NT2/D1 (cell line): ENCODE data around the gene LILRA1.
"Not testable (repeated sequence)": the region's sequence is repeated elsewhere in the genome, so short reads cannot be mapped to it uniquely, and the experiment has no call there.

Experiments
- DNase-seq: peaks from one replicate; pipeline ENCODE4 v3.0.0-alpha.2; 2011; ENCODE audit warnings: low read depth, low spot score
- H3K27me3 ChIP-seq: 2 replicates; pipeline ENCODE4 v1.6.0; 2011; ENCODE audit warnings: mild to moderate bottlenecking; ENCODE audit not compliant: insufficient read length, insufficient read depth
- H3K36me3 ChIP-seq: 2 replicates; pipeline ENCODE4 v1.6.1; 2011; ENCODE audit warnings: mild to moderate bottlenecking, low read length, mixed read lengths; ENCODE audit not compliant: insufficient read depth, insufficient read length
- H3K4me1 ChIP-seq: 2 replicates; pipeline ENCODE4 v1.5.1; 2011; ENCODE audit not compliant: insufficient read depth, insufficient read length
- H3K4me3 ChIP-seq: 2 replicates; pipeline ENCODE4 v1.5.1; 2011; ENCODE audit warnings: low read depth; ENCODE audit not compliant: insufficient read length
- H3K9ac ChIP-seq: 2 replicates; pipeline ENCODE4 v1.6.0; 2011; ENCODE audit warnings: low read depth; ENCODE audit not compliant: insufficient read length
- H3K9me3 ChIP-seq: 2 replicates; pipeline ENCODE4 v1.5.1; 2011; ENCODE audit warnings: mild to moderate bottlenecking, low read length; ENCODE audit not compliant: insufficient read depth
- SUZ12 ChIP-seq: IDR thresholded peaks from 2 replicates; pipeline ENCODE4 v1.6.1; 2011; ENCODE audit not compliant: insufficient read length, insufficient read depth; ENCODE audit errors: extremely low read depth
- YY1 ChIP-seq: IDR thresholded peaks from 2 replicates; pipeline ENCODE4 v1.6.1; 2011; ENCODE audit not compliant: insufficient read length, insufficient read depth
- ZNF274 ChIP-seq: IDR thresholded peaks from 2 replicates; pipeline ENCODE4 v1.6.1; 2011; ENCODE audit warnings: mild to moderate bottlenecking, low read depth, low read length

Gene LILRA1

GRCh38 chr19:54572696-54573311, 20.6 kb upstream of the LILRA1 start:
- no peak for DNase-seq
- Histone ChIP-seq H3K4me3 (no peak overlapping the region), H3K27me3 (no peaks in the 10 kb centered on the region), H3K4me1 (peaks cover 10% of the 10 kb centered on the region), H3K9me3 (no peaks in the 10 kb centered on the region), H3K36me3 (no peaks in the 10 kb centered on the region), H3K9ac (no peak overlapping the region)
- TF ChIP-seq SUZ12 (no peak), ZNF274 (no peak), YY1 (no peak)

DNA sequence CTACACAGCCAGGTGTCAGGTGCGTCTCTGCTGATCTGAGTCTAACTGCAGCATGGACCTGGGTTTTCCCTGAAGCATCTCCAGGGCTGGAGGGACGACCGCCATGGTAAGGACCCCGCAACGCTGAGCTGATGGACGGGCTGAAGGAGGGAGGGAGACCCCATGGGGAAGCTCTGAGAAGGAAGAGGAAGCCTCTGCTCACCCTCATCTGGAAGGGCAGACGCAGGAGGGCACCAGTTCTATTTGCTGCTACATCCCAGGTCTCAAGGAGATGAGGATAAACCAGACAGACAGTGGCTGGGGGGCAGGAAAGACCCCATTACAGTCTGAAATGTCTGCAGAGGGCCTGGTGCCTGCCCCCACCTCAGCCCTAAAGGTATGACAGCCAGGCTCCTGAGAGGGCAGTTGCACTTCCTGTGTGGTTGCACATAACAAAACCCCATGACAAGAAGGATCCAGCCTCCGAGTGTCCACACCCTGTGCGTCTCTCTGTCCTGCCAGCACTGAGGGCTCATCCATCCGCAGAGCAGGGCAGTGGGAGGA, 20.0 kb upstream of the LILRA1 start, which contains the start of gene LILRA2:
LILRA2 (plus strand) TSS at position 461 of the 543 bp plus-strand sequence. CDS start 89 bp downstream, outside the sequence.
- Histone ChIP-seq H3K9me3 (no peaks in the 10 kb centered on the region), H3K4me1 (peaks cover 10% of the 10 kb centered on the region), H3K27me3 (no peaks in the 10 kb centered on the region), H3K4me3 (no peak within 1 kb of the TSS), H3K9ac (no peak within 1 kb of the TSS), H3K36me3 (no peaks in the 10 kb centered on the region)
- DNase-seq: no peak
- no peak for TF ChIP-seq SUZ12
- TF ChIP-seq ZNF274: no peak
- TF ChIP-seq YY1: no peak

DNA sequence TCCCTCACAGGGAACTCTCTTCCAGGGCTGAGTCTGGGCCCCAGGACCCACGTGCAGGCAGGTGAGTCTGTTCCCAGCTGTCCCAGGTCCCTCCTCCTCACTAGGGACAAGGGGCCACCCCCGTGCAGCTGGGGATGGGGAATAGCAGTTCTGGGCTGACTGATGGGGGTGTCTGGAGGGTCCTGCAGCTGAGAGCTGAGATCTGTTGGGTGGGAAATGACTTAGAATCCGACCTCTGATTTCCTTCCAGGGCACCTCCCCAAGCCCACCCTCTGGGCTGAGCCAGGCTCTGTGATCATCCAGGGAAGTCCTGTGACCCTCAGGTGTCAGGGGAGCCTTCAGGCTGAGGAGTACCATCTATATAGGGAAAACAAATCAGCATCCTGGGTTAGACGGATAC, 19.4 kb upstream of the LILRA1 start:
- H3K27me3 ChIP-seq: no peaks in the 10 kb centered on the region
- DNase-seq: no peak
- no peaks in the 10 kb centered on the region for H3K36me3 ChIP-seq
- H3K9me3 ChIP-seq: no peaks in the 10 kb centered on the region
- no peak overlapping the region for H3K9ac ChIP-seq
- peaks cover 10% of the 10 kb centered on the region for H3K4me1 ChIP-seq
- TF ChIP-seq YY1: no peak
- H3K4me3 ChIP-seq: no peak overlapping the region

GRCh38 chr19:54574527-54575056, 18.8 kb upstream of the LILRA1 start:
- no peaks in the 10 kb centered on the region for H3K27me3 ChIP-seq
- peaks cover 10% of the 10 kb centered on the region for H3K4me1 ChIP-seq
- no peak for TF ChIP-seq SUZ12
- TF ChIP-seq ZNF274: no peak
- no peak for TF ChIP-seq YY1
- H3K36me3 ChIP-seq: no peaks in the 10 kb centered on the region
- H3K9ac ChIP-seq: no peak overlapping the region
- H3K4me3 ChIP-seq: no peak overlapping the region
- no peak for DNase-seq
- H3K9me3 ChIP-seq: no peaks in the 10 kb centered on the region

GRCh38 chr19:54575205-54575604, 18.2 kb upstream of the LILRA1 start:
- DNase-seq, H3K4me3 ChIP-seq, H3K36me3 ChIP-seq, H3K4me1 ChIP-seq, H3K9ac ChIP-seq, H3K9me3 ChIP-seq, H3K27me3 ChIP-seq: not testable (repeated sequence)

GRCh38 chr19:54576411-54576976, 16.9 kb upstream of the LILRA1 start:
- H3K4me1 ChIP-seq: peaks cover 10% of the 10 kb centered on the region
- H3K36me3 ChIP-seq: no peaks in the 10 kb centered on the region

GRCh38 chr19:54577334-54577733, 16.1 kb upstream of the LILRA1 start:
- Histone ChIP-seq H3K4me3 (no peak overlapping the region), H3K9me3 (no peaks in the 10 kb centered on the region), H3K36me3 (no peaks in the 10 kb centered on the region), H3K9ac (no peak overlapping the region), H3K4me1 (peaks cover 10% of the 10 kb centered on the region), H3K27me3 (no peaks in the 10 kb centered on the region)
- no peak for TF ChIP-seq SUZ12
- TF ChIP-seq YY1: no peak
- TF ChIP-seq ZNF274: no peak
- DNase-seq: no peak

More at GRCh38 chr19:54576411-54576976, 16.9 kb upstream of the LILRA1 start:
- Histone ChIP-seq H3K9ac (no peak overlapping the region), H3K9me3 (no peaks in the 10 kb centered on the region), H3K27me3 (no peaks in the 10 kb centered on the region), H3K4me3 (no peak overlapping the region)
- no peak for DNase-seq
- TF ChIP-seq SUZ12 (no peak), YY1 (no peak), ZNF274 (no peak)

- H3K9ac ChIP-seq, H3K36me3 ChIP-seq, H3K27me3 ChIP-seq, DNase-seq, H3K4me3 ChIP-seq, H3K4me1 ChIP-seq, H3K9me3 ChIP-seq: not testable (repeated sequence)
These were observed 15.2 kb upstream of the LILRA1 start for GRCh38 chr19:54578268-54578667.
